Measurements from ENCODE around the gene KCNAB3. TPM values are rescaled to one million over a fixed set of nuclear protein-coding genes. Genes with fewer than 3 reads are reported as not detected.
A peak's percentile ranks its signal among the peaks of the same experiment; 100 is the strongest.

The KCNAB3 gene
- total and polyA plus RNA-seq, 9 of the 15 experiments (the other 6 are each of a cell fraction or from before 2014, with no cell fraction given), result 0.03 to 2.5 (median 1.1) TPM

DNA sequence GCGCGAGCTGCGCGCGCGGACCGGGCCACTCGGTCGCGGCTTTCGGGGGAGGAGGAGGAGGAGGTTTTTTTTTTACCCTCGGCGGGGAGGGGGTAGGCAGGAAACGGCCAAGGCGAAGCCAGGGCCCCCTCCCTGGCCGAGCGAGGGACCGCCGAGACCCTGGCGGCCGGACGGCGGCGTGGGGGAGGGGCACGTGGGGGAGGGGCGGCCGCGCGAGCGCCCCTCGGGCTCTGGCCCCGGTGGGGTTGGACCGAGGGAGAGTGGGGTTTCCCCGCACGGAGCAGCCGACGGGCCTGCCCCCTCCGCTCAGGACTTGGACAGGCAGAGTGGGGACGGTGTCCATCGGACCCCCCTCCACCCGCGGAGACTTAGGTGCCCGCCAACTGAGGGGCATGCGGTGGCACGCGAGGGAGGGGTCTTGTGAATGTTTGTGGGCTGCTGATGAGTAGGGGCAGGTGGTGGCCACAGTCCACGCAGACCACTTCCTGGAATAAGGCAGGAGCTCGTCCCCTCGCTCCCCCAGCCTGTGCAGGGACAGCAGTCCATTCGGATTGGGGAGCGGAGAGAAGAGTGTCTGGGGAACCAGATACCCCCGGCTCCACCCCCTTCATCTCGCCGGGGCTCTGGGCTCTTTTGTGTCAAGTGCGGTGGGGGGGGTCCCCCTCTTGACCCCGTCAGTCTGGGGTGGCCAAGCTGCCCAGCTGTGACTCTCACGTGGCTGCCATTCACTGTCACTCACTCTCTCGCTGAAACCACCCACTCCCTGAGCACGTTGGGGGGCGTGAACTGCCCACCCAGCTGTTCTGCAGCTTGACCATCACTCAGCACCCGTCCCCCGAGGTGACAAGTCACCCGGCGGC is 44.1 kb downstream of the KCNAB3 start:
- ChIA-PET CTCF (ENCODE audit: low intra/inter-chr PET ratio) (no interaction called here), POLR2A (interaction anchor here (0.7 to 1.0 kb wide), 3 partner anchors 12 to 188 kb away, joined by 3 read pairs; no protein-coding TSS in a partner anchor)
- WGBS (ENCODE audit: insufficient coverage, low coverage, missing lambda C conversion rate), result under 1% methylated on average over 18 of the region's 64 CpGs
- peak; percentile 55 to 82 (median 70) for DNase-seq (ENCODE audit: extremely low read depth in 1 of 4, low spot score in 3 of 4)
- peaks cover 24% of the 10 kb centered on the region; the same call in 1 of the 3 replicates for H3K36me3 ChIP-seq (ENCODE audit: control insufficient read depth, insufficient read depth, low read length)
- no peaks in the 10 kb centered on the region; the same call in 1 of the 2 replicates for H4K20me1 ChIP-seq (replicated peaks; ENCODE audit: control insufficient read depth, insufficient read depth, low read length)
- peak overlapping the region; percentile 66 for H3K4me3 ChIP-seq
- no peaks in the 10 kb centered on the region for H3K9me3 ChIP-seq (replicated peaks; ENCODE audit: control insufficient read depth, insufficient read depth, low read depth, low read length)
- H3K9me1 ChIP-seq (ENCODE audit: control insufficient read depth, insufficient read depth, low read length), result peaks cover 3% of the 10 kb centered on the region
- H3K27me3 ChIP-seq (ENCODE audit: control insufficient read depth in 2 of 2, insufficient read depth in 2 of 2, low read length in 2 of 2), result no peaks in the 10 kb centered on the region
- H2AFZ ChIP-seq (ENCODE audit: low read depth, low read length), result peak overlapping the region; percentile 66
- BruUV-seq (replicated peaks), result no TSS peak
- H3K4me1 ChIP-seq (replicated peaks in 1 of 2; ENCODE audit: control insufficient read depth in 2 of 2, insufficient read depth in 2 of 2, low read length in 2 of 2), result peaks cover 38% of the 10 kb centered on the region in 2 experiments
- H3K79me2 ChIP-seq (ENCODE audit: control insufficient read depth, insufficient read depth, low read length), result peaks cover 59% of the 10 kb centered on the region
- H3K4me2 ChIP-seq (ENCODE audit: insufficient read depth, low read length), result peak overlapping the region; percentile 92
- peak; percentile 68 for ATAC-seq
- in situ Hi-C loops (cut with MboI), result no loop called here
- peak overlapping the region; percentile 97 for H3K27ac ChIP-seq (ENCODE audit: extremely low read depth, low read depth, low read length)
- intact Hi-C loops (cut with micrococcal nuclease), result loop anchor here (2.0 kb wide), 1 partner anchor 29 kb away; the partner anchor contains the start of gene NAA38
- no peak for FAIRE-seq
- peak overlapping the region; percentile 86 to 97 for H3K9ac ChIP-seq (ENCODE audit: insufficient read depth in 1 of 2, low read depth in 2 of 2, low read length in 2 of 2)
- no peak for TF ChIP-seq PHF20 (IDR thresholded peaks at IDR 0.05; ENCODE audit: partially characterized antibody)
- TF ChIP-seq, protein P1, sequence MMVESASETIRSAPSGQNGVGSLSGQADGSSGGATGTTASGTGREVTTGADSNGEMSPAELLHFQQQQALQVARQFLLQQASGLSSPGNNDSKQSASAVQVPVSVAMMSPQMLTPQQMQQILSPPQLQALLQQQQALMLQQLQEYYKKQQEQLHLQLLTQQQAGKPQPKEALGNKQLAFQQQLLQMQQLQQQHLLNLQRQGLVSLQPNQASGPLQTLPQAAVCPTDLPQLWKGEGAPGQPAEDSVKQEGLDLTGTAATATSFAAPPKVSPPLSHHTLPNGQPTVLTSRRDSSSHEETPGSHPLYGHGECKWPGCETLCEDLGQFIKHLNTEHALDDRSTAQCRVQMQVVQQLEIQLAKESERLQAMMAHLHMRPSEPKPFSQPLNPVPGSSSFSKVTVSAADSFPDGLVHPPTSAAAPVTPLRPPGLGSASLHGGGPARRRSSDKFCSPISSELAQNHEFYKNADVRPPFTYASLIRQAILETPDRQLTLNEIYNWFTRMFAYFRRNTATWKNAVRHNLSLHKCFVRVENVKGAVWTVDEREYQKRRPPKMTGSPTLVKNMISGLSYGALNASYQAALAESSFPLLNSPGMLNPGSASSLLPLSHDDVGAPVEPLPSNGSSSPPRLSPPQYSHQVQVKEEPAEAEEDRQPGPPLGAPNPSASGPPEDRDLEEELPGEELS (CRISPR knock-in tag; IDR thresholded peaks at IDR 0.05; ENCODE audit: borderline replicate concordance), result no peak
- TF ChIP-seq, protein P2, sequence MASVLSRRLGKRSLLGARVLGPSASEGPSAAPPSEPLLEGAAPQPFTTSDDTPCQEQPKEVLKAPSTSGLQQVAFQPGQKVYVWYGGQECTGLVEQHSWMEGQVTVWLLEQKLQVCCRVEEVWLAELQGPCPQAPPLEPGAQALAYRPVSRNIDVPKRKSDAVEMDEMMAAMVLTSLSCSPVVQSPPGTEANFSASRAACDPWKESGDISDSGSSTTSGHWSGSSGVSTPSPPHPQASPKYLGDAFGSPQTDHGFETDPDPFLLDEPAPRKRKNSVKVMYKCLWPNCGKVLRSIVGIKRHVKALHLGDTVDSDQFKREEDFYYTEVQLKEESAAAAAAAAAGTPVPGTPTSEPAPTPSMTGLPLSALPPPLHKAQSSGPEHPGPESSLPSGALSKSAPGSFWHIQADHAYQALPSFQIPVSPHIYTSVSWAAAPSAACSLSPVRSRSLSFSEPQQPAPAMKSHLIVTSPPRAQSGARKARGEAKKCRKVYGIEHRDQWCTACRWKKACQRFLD (CRISPR knock-in tag; IDR thresholded peaks at IDR 0.05), result no peak
- TF ChIP-seq, protein P3, sequence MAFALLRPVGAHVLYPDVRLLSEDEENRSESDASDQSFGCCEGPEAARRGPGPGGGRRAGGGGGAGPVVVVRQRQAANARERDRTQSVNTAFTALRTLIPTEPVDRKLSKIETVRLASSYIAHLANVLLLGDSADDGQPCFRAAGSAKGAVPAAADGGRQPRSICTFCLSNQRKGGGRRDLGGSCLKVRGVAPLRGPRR (CRISPR knock-in tag; IDR thresholded peaks at IDR 0.05), result no peak
- no peak for TF ChIP-seq POLR2H (tag; IDR thresholded peaks at IDR 0.05; ENCODE audit: low read depth)
- no peak for TF ChIP-seq ZNF12 (CRISPR knock-in tag; IDR thresholded peaks at IDR 0.05)
- no peak for TF ChIP-seq NFE2L1 (tag; IDR thresholded peaks at IDR 0.05; ENCODE audit: borderline replicate concordance, low read depth)
- no peak for TF ChIP-seq PTBP1 (IDR thresholded peaks at IDR 0.05; ENCODE audit: low read depth, low read length)
- TF ChIP-seq RBBP5 (IDR thresholded peaks at IDR 0.05; ENCODE audit: borderline replicate concordance, insufficient read depth, low read length, poor library complexity, severe bottlenecking), result peak; percentile 45
- no peak for TF ChIP-seq HMG20B (CRISPR knock-in tag; IDR thresholded peaks at IDR 0.05)
- TF ChIP-seq JUND (IDR thresholded peaks at IDR 0.05; ENCODE audit: borderline replicate concordance, low read depth, low read length), result no peak
- no peak for TF ChIP-seq JUND (tag; IDR thresholded peaks at IDR 0.05; ENCODE audit: borderline replicate concordance, low read depth, low read length)
- TF ChIP-seq, protein P4, sequence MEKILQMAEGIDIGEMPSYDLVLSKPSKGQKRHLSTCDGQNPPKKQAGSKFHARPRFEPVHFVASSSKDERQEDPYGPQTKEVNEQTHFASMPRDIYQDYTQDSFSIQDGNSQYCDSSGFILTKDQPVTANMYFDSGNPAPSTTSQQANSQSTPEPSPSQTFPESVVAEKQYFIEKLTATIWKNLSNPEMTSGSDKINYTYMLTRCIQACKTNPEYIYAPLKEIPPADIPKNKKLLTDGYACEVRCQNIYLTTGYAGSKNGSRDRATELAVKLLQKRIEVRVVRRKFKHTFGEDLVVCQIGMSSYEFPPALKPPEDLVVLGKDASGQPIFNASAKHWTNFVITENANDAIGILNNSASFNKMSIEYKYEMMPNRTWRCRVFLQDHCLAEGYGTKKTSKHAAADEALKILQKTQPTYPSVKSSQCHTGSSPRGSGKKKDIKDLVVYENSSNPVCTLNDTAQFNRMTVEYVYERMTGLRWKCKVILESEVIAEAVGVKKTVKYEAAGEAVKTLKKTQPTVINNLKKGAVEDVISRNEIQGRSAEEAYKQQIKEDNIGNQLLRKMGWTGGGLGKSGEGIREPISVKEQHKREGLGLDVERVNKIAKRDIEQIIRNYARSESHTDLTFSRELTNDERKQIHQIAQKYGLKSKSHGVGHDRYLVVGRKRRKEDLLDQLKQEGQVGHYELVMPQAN (IDR thresholded peaks at IDR 0.05; ENCODE audit: borderline replicate concordance), result no peak; the same call in 1 of the 2 replicates
- no peak for TF ChIP-seq GTF2F1 (IDR thresholded peaks at IDR 0.05; ENCODE audit: low read depth, low read length)
- TF ChIP-seq TRIM28 (IDR thresholded peaks at IDR 0.05), result no peak

Measured in K562 (cell line).